NCI-H1694 treated with DMSO at 0.1 percent for 48 hours (cell line): ENCODE results near the gene FBXL13.
"Not testable (repeated sequence)": the region's sequence is repeated elsewhere in the genome, so short reads cannot be mapped to it uniquely, and the experiment has no call there.

Experiments used
- DNase-seq: peaks from one replicate; lab custom pipeline; 2025; lab: John Stamatoyannopoulos, UW

Gene FBXL13

DNA sequence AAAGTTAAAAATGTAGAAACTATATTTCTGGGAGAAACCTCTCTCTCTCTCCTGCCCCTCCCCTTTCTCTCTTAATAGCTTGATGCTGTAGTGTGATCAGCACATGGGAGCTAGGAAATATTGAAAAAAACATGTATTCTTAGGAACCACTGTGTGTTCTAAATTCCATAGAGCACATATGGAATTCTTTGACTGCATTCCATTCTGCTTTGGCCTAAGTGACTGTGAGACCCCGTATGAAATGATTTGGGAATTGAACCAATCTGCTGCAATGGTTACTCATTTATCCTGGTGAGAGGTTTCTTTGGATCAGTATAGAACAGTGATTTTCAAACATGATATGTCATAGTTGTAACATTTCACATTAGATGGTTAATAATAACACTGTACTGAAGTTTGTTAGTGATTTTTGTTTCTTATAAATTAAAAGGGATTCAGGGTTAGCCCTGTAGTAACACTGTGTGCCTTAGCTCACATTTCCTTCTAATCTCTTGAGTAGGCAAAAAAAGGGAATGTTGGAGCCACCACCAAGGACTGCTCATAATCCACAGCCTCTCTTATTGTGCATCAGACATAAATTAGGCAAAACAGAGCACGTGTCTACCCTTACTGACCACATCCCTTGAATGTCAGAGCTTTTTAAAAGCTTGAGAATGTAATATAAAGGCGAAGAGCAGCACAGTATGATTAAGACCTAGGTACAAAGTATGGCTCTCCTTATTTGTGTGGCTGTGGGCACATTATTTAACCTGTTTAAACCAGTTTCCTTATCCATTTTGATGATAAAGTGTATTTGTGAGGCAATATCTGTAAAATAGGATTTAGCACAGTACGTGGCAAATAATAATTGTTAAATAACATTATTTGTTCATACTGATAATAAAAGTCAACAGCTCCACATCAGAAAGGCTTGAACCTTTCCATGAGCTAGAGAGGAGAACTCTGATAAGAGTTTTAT is 256.7 kb downstream of the FBXL13 start:
- no peak for DNase-seq

GRCh38 chr7:102814025-102814471 is 260.5 kb downstream of the FBXL13 start:
- DNase-seq, result no peak

DNA sequence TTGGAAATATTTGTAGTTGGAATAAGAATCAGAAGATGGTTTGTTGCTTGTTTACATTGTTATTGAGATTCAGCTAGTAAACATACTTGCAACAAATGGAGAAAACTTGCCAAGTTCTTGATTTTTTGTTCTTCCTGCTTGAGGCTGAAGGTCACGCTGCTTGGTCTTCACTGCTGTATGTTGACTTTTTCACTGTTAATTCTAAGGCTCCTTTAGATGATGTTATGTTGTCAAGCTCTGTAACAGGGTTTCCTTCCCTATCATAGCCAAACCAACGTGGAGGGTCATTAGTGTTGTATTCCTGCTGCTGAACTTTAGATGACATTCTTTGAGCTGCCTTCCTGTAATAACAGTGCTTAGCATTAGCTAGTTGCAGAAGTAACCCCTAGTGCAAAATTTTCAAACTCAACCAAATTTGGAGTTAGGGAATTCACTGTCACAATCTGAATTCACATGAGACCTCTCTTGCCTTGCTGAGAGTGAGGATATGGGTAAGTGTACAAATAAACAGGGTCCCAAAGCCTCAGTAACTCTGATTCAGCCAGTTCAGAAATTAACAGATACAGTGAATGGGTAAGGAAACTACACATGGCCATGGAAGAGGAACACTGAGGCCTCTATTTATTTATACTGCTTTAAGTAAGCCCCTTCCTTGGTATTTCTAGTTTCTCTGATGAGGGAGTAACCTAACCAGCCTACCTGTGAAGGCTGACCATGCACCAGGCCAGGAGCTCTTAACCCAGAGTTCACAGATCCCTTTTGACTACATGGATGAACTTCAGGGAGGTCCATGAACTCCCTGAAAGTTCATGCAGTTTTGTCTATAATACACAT is 261.2 kb downstream of the FBXL13 start:
- no peak for DNase-seq

DNA sequence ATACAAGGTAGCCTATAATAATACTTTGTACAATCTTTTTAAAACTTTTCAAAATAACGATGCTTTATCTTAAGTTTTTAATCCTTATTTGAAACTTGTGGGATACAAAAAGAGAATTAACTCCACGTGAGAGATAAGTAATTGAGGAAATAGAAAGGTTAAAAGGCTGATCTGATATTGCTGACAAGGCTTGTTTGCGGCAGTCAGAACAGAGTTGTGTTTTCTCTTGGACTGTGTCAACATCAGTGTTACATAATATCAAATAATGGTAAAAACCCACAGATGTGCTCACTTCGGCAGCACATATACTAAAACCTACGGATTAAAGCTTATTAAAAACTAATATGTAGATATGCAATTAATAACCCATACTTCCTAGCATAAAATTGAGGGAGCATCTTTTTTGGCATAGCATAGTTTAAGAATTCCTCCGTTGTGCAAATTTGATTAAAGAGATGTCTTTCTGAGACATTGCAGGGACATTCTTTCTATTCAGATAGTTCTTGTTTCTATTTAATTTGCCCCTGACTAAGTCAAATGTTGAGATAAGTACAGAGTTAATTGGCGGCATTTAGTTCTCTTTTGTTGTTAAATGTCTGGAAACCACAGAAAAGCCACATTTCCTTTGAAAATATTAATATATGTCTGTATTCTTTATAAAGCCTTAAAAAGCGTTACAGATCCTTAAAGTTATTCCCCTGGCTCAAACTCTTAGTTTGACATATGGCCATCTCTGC is 262.5 kb downstream of the FBXL13 start:
- DNase-seq, result no peak

DNA sequence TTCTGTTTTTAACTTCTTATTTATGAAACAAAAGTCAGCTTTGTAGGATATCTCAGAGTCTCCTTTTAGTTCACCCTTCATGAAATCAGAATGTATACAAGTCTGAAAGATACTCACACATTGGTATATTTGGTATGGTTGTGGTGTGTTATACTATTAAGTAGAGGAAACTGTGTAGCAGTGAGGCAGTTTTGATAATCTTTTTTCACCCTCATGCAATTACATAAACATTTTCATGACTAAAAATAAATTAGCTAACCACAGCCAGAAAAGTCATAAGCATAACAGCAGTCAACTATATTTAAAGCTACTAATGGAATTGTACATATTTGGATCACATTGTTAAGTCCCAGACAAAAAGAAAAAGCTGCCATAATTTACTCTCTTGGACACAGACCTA is 263.7 kb downstream of the FBXL13 start:
- DNase-seq, result no peak

DNA sequence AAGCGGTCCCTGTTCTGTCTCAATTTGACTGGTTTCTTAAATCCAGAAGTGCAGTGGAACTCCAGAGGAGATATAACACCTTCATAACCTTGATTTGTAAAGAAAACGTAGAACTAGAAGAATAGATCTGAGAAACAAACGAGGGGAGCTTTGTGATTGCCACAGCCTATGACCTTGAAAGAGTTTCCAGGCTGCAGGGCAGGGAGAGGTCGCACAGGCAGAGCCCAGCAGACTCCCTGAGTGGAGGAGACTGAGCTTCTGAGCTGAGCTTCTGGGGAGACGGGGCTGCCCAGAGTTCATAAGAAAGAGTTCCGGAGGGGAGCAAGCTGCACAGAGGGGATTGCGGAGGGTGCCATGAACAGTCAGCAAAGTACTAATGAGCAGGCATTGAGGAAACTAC is 268.0 kb downstream of the FBXL13 start:
- DNase-seq, result no peak

DNA sequence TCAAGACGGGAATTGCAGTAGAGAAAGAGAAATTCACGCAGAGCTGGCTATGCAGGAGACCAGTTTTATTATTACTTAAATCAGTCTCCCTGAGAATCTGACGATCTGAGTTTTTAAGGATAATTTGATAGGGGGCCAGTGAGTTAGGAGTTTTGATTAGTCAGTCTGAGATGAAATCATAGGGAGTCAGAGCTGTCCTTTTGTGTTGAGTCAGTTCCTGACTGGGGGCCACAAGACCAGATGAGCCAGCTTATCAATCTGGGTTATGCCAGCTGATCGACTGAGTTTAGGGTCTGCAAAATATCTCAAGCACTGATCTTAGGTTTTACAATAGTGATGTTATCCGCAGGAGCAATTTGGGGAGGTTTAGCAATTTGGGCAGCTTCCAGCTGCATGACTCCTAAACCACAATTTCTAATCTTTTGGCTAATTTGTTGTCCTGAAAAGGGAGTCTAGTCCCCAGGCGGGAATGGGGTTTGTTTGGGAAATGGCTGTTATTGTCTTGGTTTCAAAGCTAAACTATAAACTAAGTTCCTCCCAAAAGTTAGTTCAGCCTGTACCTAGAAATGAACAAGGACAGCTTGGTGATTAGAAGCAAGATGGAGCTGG is 278.5 kb downstream of the FBXL13 start:
- DNase-seq, result not testable (repeated sequence)

DNA sequence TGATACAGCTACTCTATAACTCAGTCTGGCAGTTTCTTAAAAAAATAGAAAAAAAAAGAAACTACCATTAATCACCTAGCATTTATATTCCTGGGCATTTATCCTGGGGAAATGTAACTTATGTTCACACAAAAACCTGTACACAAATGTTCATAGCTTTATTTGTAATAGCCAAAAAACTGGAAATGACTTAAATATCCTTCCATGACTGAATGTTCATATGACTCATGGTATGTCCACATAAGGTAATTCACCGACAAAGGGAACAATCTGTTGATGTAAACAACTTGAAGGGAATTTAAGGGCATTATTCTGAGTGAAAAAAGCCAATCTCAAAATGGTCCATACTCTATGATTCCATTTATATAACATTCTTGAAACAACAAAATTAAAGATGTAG is 280.0 kb downstream of the FBXL13 start:
- not testable (repeated sequence) for DNase-seq

DNA sequence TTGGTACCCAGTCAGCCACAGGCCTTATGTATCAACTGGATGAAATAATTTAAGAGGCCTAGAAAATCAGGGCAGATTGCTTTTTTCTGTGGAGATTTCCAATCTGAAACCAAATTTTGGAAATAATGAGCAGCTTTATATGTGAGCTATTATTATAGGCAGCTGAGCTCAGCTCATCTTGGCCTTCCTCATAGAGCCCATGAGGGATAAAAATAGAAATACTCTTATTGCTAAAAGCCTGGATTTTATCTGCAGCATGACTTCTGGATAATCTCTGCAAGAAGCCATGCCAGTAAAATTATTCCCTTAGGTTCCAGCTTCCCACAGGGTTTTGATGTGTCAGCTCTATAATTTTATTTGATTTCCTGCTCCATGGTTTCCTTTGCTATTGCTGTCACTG is 282.8 kb downstream of the FBXL13 start:
- DNase-seq, result not testable (repeated sequence)

DNA sequence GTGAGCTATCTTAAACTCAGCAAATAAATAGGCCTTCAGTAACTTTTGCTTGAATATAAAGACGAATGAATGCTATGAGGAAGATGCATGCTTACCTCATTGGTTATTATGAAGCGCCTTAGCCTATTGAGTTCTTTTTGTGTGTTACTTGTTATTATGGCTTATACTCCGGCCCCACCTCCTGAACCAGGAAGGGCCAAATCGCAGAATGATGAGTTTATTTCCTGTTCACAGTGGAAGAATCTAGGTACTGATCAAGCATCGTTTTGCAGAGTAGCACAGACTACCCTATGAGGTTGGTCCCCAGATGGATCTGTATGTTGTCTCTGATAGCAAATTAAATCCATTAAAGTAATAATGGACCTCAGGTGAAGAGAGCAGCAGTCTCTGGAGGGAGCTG is 283.2 kb downstream of the FBXL13 start:
- DNase-seq, result not testable (repeated sequence)

DNA sequence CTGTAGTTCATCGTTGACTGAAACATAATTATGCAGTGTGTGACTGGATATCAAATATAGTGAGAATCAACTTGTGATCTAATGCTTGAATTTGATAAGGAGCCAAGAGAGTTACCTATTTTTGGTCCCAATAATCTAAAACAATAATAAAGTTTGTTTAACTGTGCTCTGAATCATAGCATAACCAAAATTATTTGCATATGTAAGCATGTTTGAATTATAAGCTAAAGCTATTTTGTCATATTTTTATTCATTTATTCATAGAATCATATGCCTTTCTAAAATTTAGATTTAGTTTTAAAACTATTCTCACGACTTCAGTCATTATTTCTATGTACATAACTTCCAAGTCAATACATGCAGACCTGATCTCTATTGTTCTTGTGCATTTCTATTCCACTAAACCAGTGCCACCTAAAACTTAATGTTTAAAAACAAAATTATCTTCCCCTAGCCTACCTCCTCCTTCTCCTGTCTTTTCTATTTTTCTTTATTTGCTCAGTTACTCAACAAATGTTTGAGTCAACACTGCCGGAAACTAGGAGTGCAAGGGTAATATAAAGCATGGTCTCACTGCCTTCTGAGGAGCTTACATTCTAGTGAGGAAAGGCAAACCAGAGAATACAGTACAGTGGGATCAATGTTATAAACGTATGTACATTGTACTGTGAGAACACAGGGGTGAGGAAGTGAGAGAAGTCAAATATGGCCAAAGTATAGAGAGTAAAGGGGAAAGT is 284.1 kb downstream of the FBXL13 start:
- not testable (repeated sequence) for DNase-seq

- not testable (repeated sequence) for DNase-seq
Observed at GRCh38 chr7:102788770-102789169, 285.8 kb downstream of the FBXL13 start.

GRCh38 chr7:102780926-102781325 is 293.7 kb downstream of the FBXL13 start:
- DNase-seq, result not testable (repeated sequence)

GRCh38 chr7:102778663-102779062 is 295.9 kb downstream of the FBXL13 start:
- DNase-seq, result not testable (repeated sequence)

DNA sequence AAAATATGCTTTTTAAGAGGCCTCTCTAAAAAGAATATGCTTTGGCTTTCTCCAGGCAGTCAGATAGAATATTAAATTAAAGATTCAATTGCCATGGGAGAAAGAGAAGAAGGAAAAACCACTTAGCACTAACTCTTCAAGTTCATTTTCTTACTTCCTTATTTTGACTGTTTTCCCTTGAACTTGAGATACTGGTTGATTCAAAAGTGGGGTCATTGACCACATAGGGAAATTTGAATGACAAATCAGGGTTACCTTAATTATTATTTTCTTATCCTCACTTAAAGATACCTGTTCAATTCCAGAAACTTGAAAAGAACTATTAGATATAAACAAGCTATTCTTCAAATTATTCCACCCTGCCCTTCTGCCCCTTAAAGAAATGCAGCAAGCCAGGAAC is 298.4 kb downstream of the FBXL13 start:
- DNase-seq, result not testable (repeated sequence)

- DNase-seq, result not testable (repeated sequence)
Observed at GRCh38 chr7:102770467-102770866, 304.1 kb downstream of the FBXL13 start.

DNA sequence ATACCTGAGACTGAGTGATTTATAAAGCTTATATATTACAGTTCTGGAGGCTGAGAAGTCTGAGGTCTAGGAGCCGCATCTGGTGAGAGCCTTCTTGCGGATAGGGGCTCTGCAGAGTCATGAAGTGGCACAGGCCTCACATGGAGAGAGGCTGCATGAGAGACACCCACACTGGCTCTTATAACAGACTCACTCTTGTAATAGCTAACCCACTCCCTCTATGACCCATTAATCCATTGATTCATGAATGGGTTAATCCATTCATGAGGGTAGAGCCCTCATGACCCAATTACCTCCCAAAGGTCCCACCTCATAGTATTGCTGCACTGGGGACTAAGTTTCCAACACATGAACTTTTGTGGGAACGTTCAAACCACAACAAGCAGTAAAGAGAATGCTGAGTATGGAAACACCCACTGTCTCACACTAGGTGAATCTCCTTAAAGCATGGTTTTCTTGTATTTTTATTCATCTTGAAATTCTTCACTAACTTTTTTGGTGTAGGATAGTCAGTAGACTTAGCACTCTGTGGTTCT is 304.9 kb downstream of the FBXL13 start:
- DNase-seq, result not testable (repeated sequence)

DNA sequence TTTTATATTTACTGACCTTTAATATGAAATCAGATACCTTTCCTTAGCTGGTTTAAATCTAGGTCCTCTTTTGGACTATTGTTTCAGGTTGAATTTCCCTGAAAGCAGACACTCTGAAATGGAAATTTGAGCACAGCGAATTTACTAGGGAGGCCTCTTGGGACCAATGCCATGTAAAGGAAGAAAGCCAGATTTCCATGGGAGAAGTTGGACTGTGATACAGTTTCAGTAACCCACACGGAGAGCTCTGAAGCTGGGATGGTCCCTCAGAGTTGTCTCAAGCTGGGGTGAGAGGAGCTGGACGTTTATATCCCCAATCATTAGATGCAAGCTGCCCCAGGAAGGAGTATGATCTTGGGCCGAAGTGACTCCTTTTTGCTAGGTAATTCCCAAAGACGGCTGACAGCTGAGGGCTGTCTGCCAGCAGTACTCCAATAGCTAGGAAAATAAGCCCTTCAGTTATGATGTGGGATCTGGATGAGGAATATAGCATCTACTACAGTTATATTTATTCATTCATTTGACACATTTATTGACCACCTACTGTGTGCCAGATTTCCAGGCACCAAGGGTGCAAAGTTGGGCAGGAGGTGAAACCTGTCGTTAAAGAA is 311.2 kb downstream of the FBXL13 start:
- not testable (repeated sequence) for DNase-seq
